ENCODE results near the gene PPT1. TPM values are rescaled to one million over a fixed set of nuclear protein-coding genes. Genes with fewer than 3 reads are reported as not detected.
A peak's percentile ranks its signal among the peaks of the same experiment; 100 is the strongest.

The PPT1 gene
- total RNA-seq, 1 donor from 2014 or later = 84.2 TPM

DNA sequence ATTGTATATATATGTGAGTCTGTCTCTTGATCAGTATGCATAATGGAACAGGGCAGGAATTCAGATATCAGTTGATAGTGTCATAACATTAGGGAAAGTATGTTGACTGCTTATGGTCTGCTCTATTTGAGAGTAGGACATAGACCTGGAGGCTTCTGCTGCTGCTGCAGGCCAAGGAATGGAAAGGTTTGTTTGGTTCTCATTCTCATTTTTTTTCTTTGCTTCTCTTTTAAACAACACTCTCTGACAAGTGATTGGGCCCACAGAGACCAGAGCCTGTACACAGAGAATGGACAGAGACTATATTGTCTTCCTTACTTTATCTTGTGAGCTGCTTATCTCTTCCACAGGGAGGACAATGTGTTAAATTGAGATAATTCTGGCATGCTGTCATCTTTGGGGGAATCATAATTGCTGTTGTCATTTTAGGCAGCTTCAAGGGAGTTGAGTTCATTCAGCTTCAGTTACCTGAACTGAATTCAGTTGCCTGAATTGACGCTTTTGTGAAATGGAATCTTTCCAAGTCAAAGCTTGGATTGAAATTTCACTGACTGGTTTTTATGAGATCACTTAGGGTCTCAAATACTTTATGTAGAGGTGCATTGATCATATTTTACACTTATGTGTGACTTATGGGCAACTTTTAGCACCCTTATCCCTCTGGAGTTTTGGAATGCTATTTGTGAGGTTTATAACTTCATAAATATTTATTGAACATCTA, 39.6 kb downstream of the PPT1 start:
- TF ChIP-seq, protein P1, sequence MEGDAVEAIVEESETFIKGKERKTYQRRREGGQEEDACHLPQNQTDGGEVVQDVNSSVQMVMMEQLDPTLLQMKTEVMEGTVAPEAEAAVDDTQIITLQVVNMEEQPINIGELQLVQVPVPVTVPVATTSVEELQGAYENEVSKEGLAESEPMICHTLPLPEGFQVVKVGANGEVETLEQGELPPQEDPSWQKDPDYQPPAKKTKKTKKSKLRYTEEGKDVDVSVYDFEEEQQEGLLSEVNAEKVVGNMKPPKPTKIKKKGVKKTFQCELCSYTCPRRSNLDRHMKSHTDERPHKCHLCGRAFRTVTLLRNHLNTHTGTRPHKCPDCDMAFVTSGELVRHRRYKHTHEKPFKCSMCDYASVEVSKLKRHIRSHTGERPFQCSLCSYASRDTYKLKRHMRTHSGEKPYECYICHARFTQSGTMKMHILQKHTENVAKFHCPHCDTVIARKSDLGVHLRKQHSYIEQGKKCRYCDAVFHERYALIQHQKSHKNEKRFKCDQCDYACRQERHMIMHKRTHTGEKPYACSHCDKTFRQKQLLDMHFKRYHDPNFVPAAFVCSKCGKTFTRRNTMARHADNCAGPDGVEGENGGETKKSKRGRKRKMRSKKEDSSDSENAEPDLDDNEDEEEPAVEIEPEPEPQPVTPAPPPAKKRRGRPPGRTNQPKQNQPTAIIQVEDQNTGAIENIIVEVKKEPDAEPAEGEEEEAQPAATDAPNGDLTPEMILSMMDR (IDR thresholded peaks at IDR 0.05) = no peak
- Histone ChIP-seq H3K36me3 (peaks cover 17 to 38% of the 10 kb centered on the region in 2 donors), H3K27me3 (no peaks in the 10 kb centered on the region), H3K27ac (peak overlapping the region; percentile 33 to 36), H3K4me3 (no peak overlapping the region), H3K4me1 (peaks cover 15 to 57% of the 10 kb centered on the region in 2 donors), H3K9me3 (no peaks in the 10 kb centered on the region)
- no peak for DNase-seq (ENCODE audit: low spot score in 2 of 2)
- intact Hi-C loops (cut with DNase I) = no loop called here

DNA sequence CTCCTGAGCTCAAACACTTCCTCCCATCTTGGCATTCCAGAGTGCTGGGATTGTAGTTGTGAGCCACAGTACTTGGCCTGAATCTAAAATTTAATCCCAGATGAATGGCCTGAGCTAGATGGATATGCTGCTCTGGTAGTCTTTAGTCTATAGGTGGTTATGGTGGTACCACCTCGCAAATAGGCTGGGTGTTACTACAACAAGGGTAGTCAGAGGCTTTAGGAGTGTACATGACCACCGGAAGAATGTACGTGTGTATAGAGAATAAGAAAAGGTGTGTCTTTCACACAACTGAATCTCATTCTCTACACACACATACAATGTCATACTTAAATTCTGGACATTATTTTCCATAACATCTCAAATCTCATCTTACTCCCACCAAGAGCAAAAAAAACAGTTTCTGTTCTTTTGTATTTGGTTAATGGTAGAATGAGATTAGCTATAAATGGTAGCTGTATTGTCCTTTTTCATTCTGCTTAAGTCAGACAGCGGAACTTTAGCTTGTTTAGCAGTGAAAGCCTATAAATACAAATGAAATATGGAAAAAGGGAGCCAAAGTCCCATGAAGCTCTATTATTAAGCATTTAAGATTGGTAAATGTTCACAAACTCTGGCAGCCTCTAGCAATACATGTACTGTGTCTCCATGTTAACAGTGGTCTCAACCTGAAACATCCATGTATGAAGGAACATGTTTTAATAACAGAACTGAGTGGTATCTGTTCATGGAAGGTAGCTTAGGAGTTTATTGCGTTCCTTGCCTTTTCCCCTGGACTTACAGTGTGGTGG, 40.3 kb downstream of the PPT1 start:
- H3K4me3 ChIP-seq = no peak overlapping the region
- no peaks in the 10 kb centered on the region for H3K27me3 ChIP-seq
- peaks cover 15 to 61% of the 10 kb centered on the region in 2 donors for H3K4me1 ChIP-seq
- H3K9me3 ChIP-seq = no peaks in the 10 kb centered on the region
- TF ChIP-seq, protein P1 (IDR thresholded peaks at IDR 0.05) = no peak
- intact Hi-C loops (cut with DNase I) = no loop called here
- H3K36me3 ChIP-seq = peaks cover 10 to 30% of the 10 kb centered on the region in 2 donors
- DNase-seq (ENCODE audit: low spot score in 2 of 2) = no peak
- no peak overlapping the region for H3K27ac ChIP-seq

DNA sequence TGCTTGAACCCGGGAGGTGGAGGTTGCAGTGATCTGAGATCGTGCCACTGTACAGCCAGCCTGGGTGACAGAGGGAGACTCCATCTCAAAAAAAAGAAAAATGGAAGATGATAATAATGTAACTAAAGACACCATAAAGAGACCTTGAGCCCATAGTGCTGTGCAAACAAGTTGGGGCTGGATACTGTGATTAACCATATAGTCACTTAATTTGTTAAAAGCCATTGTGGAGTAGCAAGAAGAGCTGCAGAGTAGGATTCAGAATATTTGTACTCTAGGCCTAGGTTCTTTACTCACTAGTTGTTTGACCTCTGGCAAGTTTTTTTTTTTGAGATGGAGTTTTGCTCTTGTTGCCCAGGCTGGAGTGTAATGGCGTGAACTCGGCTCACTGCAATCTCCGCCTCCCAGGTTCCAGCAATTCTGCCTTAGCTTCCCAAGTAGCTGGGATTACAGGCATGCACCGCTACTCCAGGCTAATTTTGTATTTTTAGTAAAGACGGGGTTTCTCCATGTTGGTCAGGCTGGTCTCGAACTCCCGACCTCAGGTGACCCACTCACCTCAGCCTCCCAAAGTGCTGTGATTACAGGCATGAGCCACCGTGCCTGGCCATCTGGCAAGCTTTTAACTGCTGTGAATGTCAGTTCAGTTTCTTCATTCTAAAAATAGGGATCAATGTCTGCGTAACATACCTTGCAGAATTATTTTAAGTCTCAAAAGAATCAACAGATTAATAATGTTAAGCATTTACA, 43.7 kb downstream of the PPT1 start:
- Histone ChIP-seq H3K9me3 (no peaks in the 10 kb centered on the region), H3K27ac (peak overlapping the region in 1 of 2 donors; percentile 12), H3K36me3 (peaks cover 0 to 9% of the 10 kb centered on the region in 2 donors), H3K4me3 (no peak overlapping the region), H3K4me1 (peaks cover 10 to 71% of the 10 kb centered on the region in 2 donors), H3K27me3 (no peaks in the 10 kb centered on the region)
- intact Hi-C loops (cut with DNase I) = no loop called here
- TF ChIP-seq, protein P1 (IDR thresholded peaks at IDR 0.05) = no peak
- no peak for DNase-seq (ENCODE audit: low spot score in 2 of 2)

DNA sequence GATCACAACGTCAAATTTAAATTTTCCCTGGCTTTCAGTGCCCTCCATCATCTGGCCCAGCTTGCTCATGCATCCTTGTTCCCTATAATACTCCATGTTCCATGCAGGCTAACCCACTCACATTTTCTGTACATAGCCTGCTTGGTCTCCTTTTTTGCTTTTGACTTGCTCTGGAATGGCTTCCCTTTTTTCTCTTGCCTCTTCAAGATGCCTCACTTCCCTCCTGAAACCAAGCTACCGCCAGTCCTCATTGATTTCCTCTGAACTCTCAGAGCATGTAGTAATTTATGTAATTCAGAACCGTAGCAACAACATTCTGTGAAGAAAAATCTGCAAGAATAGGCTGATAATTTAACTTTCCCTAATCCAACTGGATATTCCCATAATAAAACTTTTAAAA, 46.2 kb downstream of the PPT1 start:
- H3K27ac ChIP-seq = peak overlapping the region; percentile 64 to 75
- no peak for DNase-seq (ENCODE audit: low spot score in 2 of 2)
- no peak overlapping the region for H3K4me3 ChIP-seq
- peaks cover 6 to 71% of the 10 kb centered on the region in 2 donors for H3K4me1 ChIP-seq
- TF ChIP-seq, protein P1 (IDR thresholded peaks at IDR 0.05) = no peak
- peaks cover 0 to 3% of the 10 kb centered on the region in 2 donors for H3K36me3 ChIP-seq
- H3K9me3 ChIP-seq = no peaks in the 10 kb centered on the region
- intact Hi-C loops (cut with DNase I) = no loop called here
- no peaks in the 10 kb centered on the region for H3K27me3 ChIP-seq

DNA sequence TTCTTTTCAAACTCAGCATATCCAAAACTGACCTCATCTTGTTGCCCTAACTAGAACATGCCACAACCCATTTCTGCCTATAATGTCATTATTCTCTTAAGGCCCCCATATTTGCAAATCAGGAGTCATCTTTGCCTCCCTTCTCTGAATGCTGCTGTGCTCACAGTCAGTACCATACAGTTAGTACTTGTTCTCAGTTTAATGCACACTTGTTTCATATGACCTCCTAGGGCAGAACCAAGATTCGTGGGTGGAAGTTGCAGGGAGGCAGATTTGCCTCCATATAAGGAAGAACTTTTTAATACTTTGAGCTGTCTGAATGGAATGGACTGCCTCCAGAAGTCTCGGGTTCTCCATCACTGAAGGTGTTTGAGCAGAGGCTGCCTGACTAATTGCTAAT, 47.3 kb downstream of the PPT1 start:
- TF ChIP-seq, protein P1 (IDR thresholded peaks at IDR 0.05) = no peak
- Histone ChIP-seq H3K9me3 (no peaks in the 10 kb centered on the region), H3K27me3 (no peaks in the 10 kb centered on the region), H3K27ac (peak overlapping the region; percentile 64 to 75), H3K36me3 (peaks cover 0 to 3% of the 10 kb centered on the region in 2 donors), H3K4me1 (peaks cover 6 to 75% of the 10 kb centered on the region in 2 donors), H3K4me3 (peak overlapping the region in 1 of 2 donors; percentile 36)
- DNase-seq (ENCODE audit: low spot score in 2 of 2) = no peak
- intact Hi-C loops (cut with DNase I) = loop anchor here (10.0 kb wide), 1 partner anchor 1185 kb away; no protein-coding TSS in a partner anchor
